Skeletal muscle tissue (tissue), 4 donors: ENCODE data around the gene SLF2. TPM values are rescaled to one million over a fixed set of nuclear protein-coding genes. Genes with fewer than 3 reads are reported as not detected.
A peak's percentile ranks its signal among the peaks of the same experiment; 100 is the strongest.

Source experiments
- H3K27ac ChIP-seq: one replicate; pipeline ENCODE4 v1.7.0; 2013; ENCODE audit warnings: mild to moderate bottlenecking, low read depth, low read length, inconsistent platforms
- H3K27me3 ChIP-seq, 3 donors: one replicate each; pipeline ENCODE4 v1.7.0; 2013; ENCODE audit warnings: low read length in 3 of 3; ENCODE audit not compliant: control insufficient read depth in 3 of 3, insufficient read depth in 3 of 3
- H3K36me3 ChIP-seq, 3 donors: one replicate each; pipeline ENCODE4 v1.7.0; 2013; ENCODE audit warnings: low read length in 3 of 3; ENCODE audit not compliant: control insufficient read depth in 3 of 3, insufficient read depth in 3 of 3
- H3K4me1 ChIP-seq, 3 donors: one replicate each; pipeline ENCODE4 v1.7.0; 2013; ENCODE audit warnings: low read length in 3 of 3, mild to moderate bottlenecking in 3 of 3; ENCODE audit not compliant: control insufficient read depth in 3 of 3, insufficient read depth in 3 of 3
- H3K4me3 ChIP-seq, 3 donors: one replicate each; pipeline ENCODE4 v1.7.0; 2013; ENCODE audit warnings: low read length in 3 of 3
- H3K9ac ChIP-seq, 3 donors: one replicate each; pipeline ENCODE4 v1.7.0; 2013; ENCODE audit warnings: low read length in 3 of 3, mild to moderate bottlenecking in 3 of 3, moderate library complexity in 2 of 3, low read depth in 1 of 3
- H3K9me3 ChIP-seq, 3 donors: one replicate each; pipeline ENCODE4 v1.7.0; 2013; ENCODE audit warnings: low read length in 3 of 3; ENCODE audit not compliant: control insufficient read depth in 3 of 3
- total RNA-seq: library from RNA; depleted of rRNA; stranded (reverse); fragments of >200 nt; gene quantifications from one replicate; pipeline ENCODE4 v1.2.3, GENCODE V29; 2014
- donor health status: Osteomylitis.

The SLF2 gene
- total RNA-seq, 1 donor from 2014 or later: 98.6 TPM

DNA sequence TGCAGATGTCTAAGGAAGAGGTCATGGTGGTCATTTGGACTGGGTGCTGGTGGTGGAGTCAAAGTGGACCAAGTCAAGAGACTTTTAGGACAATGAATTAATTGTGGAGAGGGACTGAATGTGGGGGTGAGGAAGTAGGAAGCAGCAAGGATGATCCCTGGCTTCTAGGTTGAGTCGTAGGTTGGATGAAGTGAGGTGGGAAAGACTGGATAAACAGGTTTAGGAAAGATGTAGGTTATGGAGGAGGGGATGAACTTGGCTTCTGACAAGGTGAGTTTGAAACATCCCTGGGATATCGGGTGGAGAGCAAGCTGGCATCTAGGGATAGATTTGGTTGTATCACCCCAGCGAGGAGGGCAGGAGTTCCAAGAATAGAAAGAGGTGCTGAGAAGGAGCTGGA lies 64.1 kb downstream of the SLF2 start:
- no peak overlapping the region for H3K4me3 ChIP-seq
- no peaks in the 10 kb centered on the region for H3K4me1 ChIP-seq
- no peak overlapping the region for H3K27ac ChIP-seq
- peaks cover 21 to 46% (median 40%) of the 10 kb centered on the region in 3 donors for H3K36me3 ChIP-seq
- no peaks in the 10 kb centered on the region for H3K9me3 ChIP-seq
- H3K27me3 ChIP-seq: no peaks in the 10 kb centered on the region
- no peak overlapping the region for H3K9ac ChIP-seq

DNA sequence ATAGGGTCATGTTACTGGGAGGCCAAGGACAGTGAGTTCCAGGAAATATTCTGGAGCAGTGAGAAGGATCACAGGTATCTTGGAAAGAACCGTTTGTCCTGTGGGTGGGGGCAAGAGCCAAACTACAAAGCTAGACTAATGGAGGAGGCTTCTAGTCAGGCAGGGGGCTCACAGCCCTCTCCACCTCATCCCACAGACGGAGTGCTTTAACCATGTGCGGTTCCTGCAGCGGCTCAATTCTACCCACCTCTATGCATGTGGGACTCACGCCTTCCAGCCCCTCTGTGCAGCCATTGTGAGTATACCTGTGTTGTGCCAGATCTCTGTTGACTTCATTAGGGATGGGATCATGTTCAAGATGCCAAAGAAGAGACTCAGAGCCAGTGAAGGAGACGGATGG lies 64.7 kb downstream of the SLF2 start:
- H3K9me3 ChIP-seq: no peaks in the 10 kb centered on the region
- no peak overlapping the region for H3K27ac ChIP-seq
- H3K4me1 ChIP-seq: no peaks in the 10 kb centered on the region
- H3K9ac ChIP-seq: no peak overlapping the region
- H3K4me3 ChIP-seq: no peak overlapping the region
- peaks cover 21 to 49% (median 40%) of the 10 kb centered on the region in 3 donors for H3K36me3 ChIP-seq
- H3K27me3 ChIP-seq: no peaks in the 10 kb centered on the region

DNA sequence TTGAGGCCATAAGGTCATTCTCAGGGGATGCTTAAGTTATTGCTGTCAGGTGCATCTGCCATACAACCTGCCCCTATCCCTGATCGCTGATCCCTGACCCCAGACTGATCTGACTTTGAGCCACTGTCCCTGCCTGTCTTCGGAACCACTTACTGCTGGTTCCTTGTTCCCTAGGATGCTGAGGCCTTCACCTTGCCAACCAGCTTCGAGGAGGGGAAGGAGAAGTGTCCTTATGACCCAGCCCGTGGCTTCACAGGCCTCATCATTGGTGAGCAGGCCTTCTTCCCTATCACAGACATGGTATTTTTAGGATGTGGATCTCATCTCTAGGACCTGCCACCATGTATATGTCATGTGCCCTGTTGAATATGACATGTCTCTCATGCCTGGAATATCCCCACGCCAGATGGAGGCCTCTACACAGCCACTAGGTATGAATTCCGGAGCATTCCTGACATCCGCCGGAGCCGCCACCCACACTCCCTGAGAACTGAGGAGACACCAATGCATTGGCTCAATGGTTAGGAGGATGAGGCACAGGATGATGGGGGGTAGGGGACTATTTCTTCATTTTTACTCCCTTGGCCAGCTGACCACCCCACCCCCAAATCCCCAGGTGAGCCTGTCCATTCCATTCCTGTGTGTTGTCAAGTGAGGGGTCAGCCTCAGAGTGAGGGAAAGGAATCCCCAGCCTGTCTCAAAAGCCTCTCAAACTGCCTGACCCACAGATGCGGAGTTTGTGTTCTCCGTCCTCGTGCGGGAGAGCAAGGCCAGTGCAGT lies 65.5 kb downstream of the SLF2 start:
- no peak overlapping the region for H3K27ac ChIP-seq
- peaks cover 25 to 56% (median 44%) of the 10 kb centered on the region in 3 donors for H3K36me3 ChIP-seq
- H3K9me3 ChIP-seq: no peaks in the 10 kb centered on the region
- H3K9ac ChIP-seq: no peak overlapping the region
- H3K27me3 ChIP-seq: no peaks in the 10 kb centered on the region
- H3K4me3 ChIP-seq: no peak overlapping the region
- H3K4me1 ChIP-seq: peaks cover 0 to 4% (median 2%) of the 10 kb centered on the region in 3 donors

DNA sequence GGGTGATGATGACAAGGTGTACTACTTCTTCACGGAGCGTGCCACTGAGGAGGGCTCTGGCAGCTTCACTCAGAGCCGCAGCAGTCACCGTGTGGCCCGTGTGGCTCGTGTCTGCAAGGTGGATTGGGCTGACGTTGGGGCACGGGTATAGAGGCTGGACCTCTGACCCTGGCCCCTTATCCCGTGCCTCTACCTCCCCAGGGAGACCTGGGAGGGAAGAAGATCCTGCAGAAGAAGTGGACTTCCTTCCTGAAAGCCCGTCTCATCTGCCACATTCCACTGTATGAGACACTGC lies 66.1 kb downstream of the SLF2 start:
- Histone ChIP-seq H3K36me3 (peaks cover 27 to 60% (median 46%) of the 10 kb centered on the region in 3 donors), H3K27me3 (no peaks in the 10 kb centered on the region), H3K27ac (no peak overlapping the region), H3K4me1 (peaks cover 0 to 4% (median 2%) of the 10 kb centered on the region in 3 donors), H3K9me3 (no peaks in the 10 kb centered on the region), H3K4me3 (no peak overlapping the region), H3K9ac (no peak overlapping the region)

DNA sequence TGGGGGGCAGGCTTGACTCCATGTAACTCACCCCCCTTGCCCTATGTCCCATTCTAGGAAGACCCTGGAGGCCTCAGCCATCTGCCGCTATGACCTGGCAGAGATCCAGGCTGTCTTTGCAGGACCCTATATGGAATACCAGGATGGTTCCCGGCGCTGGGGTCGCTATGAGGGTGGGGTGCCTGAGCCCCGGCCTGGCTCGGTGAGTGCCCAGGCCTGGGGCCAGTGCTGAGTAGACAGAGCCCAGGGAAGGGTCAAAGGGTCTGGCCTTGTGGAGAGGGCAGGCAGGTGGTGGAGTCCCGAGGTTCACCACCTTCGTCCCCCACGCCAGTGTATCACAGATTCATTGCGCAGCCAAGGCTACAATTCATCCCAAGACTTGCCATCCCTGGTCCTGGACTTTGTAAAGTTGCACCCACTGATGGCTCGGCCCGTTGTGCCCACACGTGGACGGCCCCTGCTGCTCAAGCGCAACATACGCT lies 67.1 kb downstream of the SLF2 start:
- no peak overlapping the region for H3K9ac ChIP-seq
- no peak overlapping the region for H3K4me3 ChIP-seq
- no peaks in the 10 kb centered on the region for H3K9me3 ChIP-seq
- peaks cover 0 to 4% (median 2%) of the 10 kb centered on the region in 3 donors for H3K4me1 ChIP-seq
- H3K27ac ChIP-seq: no peak overlapping the region
- no peaks in the 10 kb centered on the region for H3K27me3 ChIP-seq
- H3K36me3 ChIP-seq: peaks cover 30 to 65% (median 56%) of the 10 kb centered on the region in 3 donors

DNA sequence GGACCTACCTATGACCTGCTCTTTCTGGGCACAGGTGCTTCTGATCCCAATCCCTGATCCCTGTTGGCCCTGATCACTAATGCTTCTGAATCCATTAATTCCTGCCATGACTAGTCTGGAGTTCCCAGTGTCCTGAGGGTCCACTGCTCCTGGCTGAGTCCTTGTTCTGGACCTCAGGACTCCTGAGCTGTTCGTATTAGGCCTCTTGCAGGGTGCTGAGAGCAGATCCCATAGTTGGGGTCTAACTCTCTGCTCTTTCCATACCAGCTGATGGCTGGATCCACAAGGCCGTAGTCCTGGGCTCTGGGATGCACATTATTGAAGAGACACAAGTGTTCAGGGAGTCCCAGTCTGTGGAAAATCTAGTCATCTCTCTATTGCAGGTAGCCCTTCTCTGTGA lies 67.5 kb downstream of the SLF2 start:
- H3K9ac ChIP-seq: no peak overlapping the region
- H3K27ac ChIP-seq: no peak overlapping the region
- H3K27me3 ChIP-seq: no peaks in the 10 kb centered on the region
- H3K4me1 ChIP-seq: peaks cover 0 to 7% (median 2%) of the 10 kb centered on the region in 3 donors
- no peak overlapping the region for H3K4me3 ChIP-seq
- no peaks in the 10 kb centered on the region for H3K9me3 ChIP-seq
- peaks cover 33 to 69% (median 60%) of the 10 kb centered on the region in 3 donors for H3K36me3 ChIP-seq

DNA sequence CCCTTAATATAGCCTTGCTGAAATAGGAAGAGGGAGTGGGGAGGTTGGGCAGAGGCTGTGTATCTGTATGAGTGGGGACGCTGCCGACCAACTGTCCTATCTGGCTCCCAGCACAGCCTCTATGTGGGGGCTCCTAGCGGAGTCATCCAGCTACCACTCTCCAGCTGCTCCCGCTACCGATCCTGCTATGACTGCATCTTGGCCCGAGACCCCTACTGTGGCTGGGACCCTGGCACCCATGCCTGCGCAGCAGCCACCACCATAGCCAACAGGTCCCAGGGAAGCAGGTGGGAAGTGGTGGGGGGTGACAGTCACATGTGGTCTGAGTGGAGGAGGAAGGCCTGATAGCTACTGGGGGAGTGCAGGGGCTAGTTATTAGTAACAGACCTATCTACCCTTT lies 67.9 kb downstream of the SLF2 start:
- H3K9me3 ChIP-seq: no peaks in the 10 kb centered on the region
- H3K36me3 ChIP-seq: peaks cover 33 to 71% (median 64%) of the 10 kb centered on the region in 3 donors
- H3K27me3 ChIP-seq: no peaks in the 10 kb centered on the region
- peaks cover 0 to 11% (median 2%) of the 10 kb centered on the region in 3 donors for H3K4me1 ChIP-seq
- H3K27ac ChIP-seq: no peak overlapping the region
- no peak overlapping the region for H3K4me3 ChIP-seq
- no peak overlapping the region for H3K9ac ChIP-seq

DNA sequence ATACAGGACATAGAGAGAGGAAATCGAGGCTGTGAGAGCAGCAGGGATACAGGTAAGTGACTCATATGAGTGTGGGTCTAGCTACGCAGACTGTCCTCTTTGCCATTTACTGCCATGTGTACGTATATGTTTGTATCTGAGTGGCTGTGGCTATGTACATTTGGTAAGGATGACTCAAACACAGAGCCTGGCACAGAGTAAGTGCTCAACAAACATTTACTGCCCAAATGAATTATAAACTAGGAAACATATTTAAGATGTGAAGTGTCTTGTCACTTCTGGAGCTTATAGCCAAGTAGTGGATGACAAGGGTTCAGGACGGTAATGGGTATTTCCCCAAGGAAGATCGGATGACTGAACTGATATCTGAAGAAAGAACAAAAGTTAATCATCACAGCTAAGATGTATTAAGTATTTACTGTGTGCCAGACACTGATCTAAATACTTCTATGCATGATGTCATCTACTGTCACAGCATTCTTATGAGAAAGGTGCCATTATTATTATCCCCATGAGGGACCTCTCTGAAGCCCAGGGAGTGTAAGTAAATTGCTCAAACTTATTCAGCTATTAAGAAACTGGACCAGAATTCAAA lies 68.5 kb downstream of the SLF2 start:
- Histone ChIP-seq H3K4me3 (no peak overlapping the region), H3K9ac (no peak overlapping the region), H3K27ac (no peak overlapping the region), H3K9me3 (no peaks in the 10 kb centered on the region), H3K36me3 (peaks cover 39 to 71% (median 69%) of the 10 kb centered on the region in 3 donors), H3K4me1 (peaks cover 4 to 17% (median 4%) of the 10 kb centered on the region in 3 donors), H3K27me3 (no peaks in the 10 kb centered on the region)

GRCh38 chr10:100982916-100983830 lies 70.4 kb downstream of the SLF2 start:
- H3K9ac ChIP-seq: peak overlapping the region in 1 of 3 donors; percentile 33
- no peak overlapping the region for H3K27ac ChIP-seq
- no peak overlapping the region for H3K4me3 ChIP-seq
- H3K4me1 ChIP-seq: peaks cover 18 to 36% (median 19%) of the 10 kb centered on the region in 3 donors
- no peaks in the 10 kb centered on the region for H3K27me3 ChIP-seq
- no peaks in the 10 kb centered on the region for H3K9me3 ChIP-seq
- H3K36me3 ChIP-seq: peaks cover 41 to 64% (median 57%) of the 10 kb centered on the region in 3 donors
